ENCODE measurements around the gene GPC5. TPM values are rescaled to one million over a fixed set of nuclear protein-coding genes. Genes with fewer than 3 reads are reported as not detected.

Gene GPC5
- total and polyA plus RNA-seq, 2 of the 13 experiments (the other 11 are each of a cell fraction or from before 2014, with no cell fraction given): 0.02 to 0.07 TPM

DNA sequence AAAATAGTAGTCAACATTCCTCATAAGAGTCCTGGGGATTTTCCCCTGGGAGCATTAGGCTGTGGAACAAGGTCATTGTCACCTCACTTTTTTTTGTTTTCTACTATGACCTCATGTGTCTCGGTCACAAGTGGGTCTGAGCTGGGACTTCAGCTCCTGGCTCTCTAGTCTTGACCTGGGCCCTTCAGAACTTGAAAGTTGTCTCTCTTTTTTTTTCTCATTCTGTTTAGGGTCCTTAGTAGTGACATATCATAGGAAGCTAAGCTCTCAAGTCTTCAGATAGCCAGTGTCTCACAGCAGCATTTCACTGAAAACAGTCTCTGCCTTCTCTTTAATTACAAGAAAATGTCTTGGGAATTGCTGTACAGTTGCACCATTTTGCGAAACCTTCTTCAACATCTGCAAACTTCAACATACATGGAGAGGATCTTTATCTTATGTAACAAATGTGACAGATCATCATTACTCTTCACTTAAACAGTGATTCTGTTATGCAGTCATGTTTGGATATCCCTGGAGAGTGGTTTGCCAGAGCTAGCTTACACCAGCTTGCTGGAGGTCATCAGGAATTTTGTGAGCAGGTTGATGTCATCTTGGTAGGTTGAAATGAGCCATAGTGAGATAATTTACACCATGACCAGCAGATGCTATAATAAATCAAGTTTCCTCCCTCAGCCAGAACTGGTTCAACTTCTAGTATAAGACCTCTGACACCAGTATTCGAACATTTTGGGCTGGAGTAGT lies 131.5 kb downstream of the GPC5 start (continued):
- TF ChIP-seq ZNF570 (CRISPR knock-in tag; IDR thresholded peaks at IDR 0.05; ENCODE audit: borderline replicate concordance): no peak
- no peak for TF ChIP-seq HOXA3 (CRISPR knock-in tag; IDR thresholded peaks at IDR 0.05)
- TF ChIP-seq ZNF329 (CRISPR knock-in tag; IDR thresholded peaks at IDR 0.05; ENCODE audit: low read depth): no peak
- TF ChIP-seq GPN1 (CRISPR knock-in tag; IDR thresholded peaks at IDR 0.05; ENCODE audit: borderline replicate concordance): no peak
- TF ChIP-seq CEBPB (IDR thresholded peaks at IDR 0.05; ENCODE audit: borderline replicate concordance, low read depth, low read length): no peak
- no peak for TF ChIP-seq ZNF562 (CRISPR knock-in tag; IDR thresholded peaks at IDR 0.05; ENCODE audit: borderline replicate concordance)

- Histone ChIP-seq H4K20me1 (ENCODE audit: insufficient read depth, low read length) (no peaks in the 10 kb centered on the region), H3K4me1 (ENCODE audit: insufficient read depth, low read length) (no peaks in the 10 kb centered on the region), H3K9me3 (ENCODE audit: low read length) (no peaks in the 10 kb centered on the region), H3K9ac (ENCODE audit: insufficient read depth, low read depth, low read length) (no peak overlapping the region), H3K4me2 (ENCODE audit: low read depth, low read length) (no peak overlapping the region), H3K27me3 (ENCODE audit: control insufficient read depth in 1 of 2, insufficient read depth in 2 of 2, low read length in 2 of 2) (no peaks in the 10 kb centered on the region), H3K4me3 (replicated peaks in 1 of 3; ENCODE audit: insufficient read depth in 1 of 3, low read depth in 2 of 3, low read length in 3 of 3) (no peak overlapping the region), H3K36me3 (replicated peaks in 1 of 2; ENCODE audit: control insufficient read depth in 1 of 2, insufficient read depth in 2 of 2, low read length in 2 of 2) (no peaks in the 10 kb centered on the region), H2AFZ (ENCODE audit: low read length) (no peak overlapping the region), H3K79me2 (ENCODE audit: insufficient read depth, low read length) (no peaks in the 10 kb centered on the region), H3K27ac (ENCODE audit: extremely low read length, insufficient read depth, low read length) (no peak overlapping the region)
- ChIA-PET CTCF (ENCODE audit: low intra/inter-chr PET ratio, low total read pairs) (no interaction called here), POLR2A (no interaction called here)
- BruUV-seq (replicated peaks): no TSS peak
- intact Hi-C loops (cut with micrococcal nuclease; ENCODE audit: unreplicated experiment) (no loop called here), in situ Hi-C loops (cut with HindIII; ENCODE audit: extremely low pct_ligation_motif_present, low pct_unique_long_range_greater_than_20kb) (no loop called here)
- DNase-seq (ENCODE audit: low spot score) (no peak), ATAC-seq (no peak), FAIRE-seq (no peak)
- TF ChIP-seq, protein P1, sequence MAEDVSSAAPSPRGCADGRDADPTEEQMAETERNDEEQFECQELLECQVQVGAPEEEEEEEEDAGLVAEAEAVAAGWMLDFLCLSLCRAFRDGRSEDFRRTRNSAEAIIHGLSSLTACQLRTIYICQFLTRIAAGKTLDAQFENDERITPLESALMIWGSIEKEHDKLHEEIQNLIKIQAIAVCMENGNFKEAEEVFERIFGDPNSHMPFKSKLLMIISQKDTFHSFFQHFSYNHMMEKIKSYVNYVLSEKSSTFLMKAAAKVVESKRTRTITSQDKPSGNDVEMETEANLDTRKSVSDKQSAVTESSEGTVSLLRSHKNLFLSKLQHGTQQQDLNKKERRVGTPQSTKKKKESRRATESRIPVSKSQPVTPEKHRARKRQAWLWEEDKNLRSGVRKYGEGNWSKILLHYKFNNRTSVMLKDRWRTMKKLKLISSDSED (CRISPR knock-in tag; IDR thresholded peaks at IDR 0.05): no peak
- TF ChIP-seq SETDB1 (CRISPR knock-in tag; IDR thresholded peaks at IDR 0.05; ENCODE audit: borderline replicate concordance) (no peak), ZNF841 (CRISPR knock-in tag; IDR thresholded peaks at IDR 0.05; ENCODE audit: borderline replicate concordance) (no peak), ZNF605 (CRISPR knock-in tag; IDR thresholded peaks at IDR 0.05) (no peak)
- 0% methylated on average over 2 of the region's 2 CpGs for WGBS (ENCODE audit: low lambda C conversion rate)
Observed at GRCh38 chr13:91531646-91532045, 133.2 kb downstream of the GPC5 start.

Data from HepG2 (cell line).